Left ventricle myocardium inferior (tissue), 1 donor: ENCODE data around the gene RAPGEF3. TPM values are rescaled to one million over a fixed set of nuclear protein-coding genes. Genes with fewer than 3 reads are reported as not detected.

Experiments
- DNase-seq: peaks from one replicate; pipeline ENCODE4 v3.0.0-alpha.2; 2020
- H3K27ac ChIP-seq: fragments of 200-600 bp; replicated peaks from 2 replicates; pipeline ENCODE4 v1.8.0; 2021
- H3K27me3 ChIP-seq: fragments of 200-600 bp; 2 replicates; pipeline ENCODE4 v1.8.0; 2021; ENCODE audit warnings: low read depth
- H3K36me3 ChIP-seq: fragments of 200-600 bp; 2 replicates; pipeline ENCODE4 v1.8.0; 2021
- H3K4me1 ChIP-seq: fragments of 200-600 bp; 2 replicates; pipeline ENCODE4 v1.8.0; 2021
- H3K4me3 ChIP-seq: fragments of 200-600 bp; 2 replicates; pipeline ENCODE4 v1.8.0; 2021; ENCODE audit warnings: mild to moderate bottlenecking, moderate library complexity
- H3K9me3 ChIP-seq: fragments of 200-600 bp; replicated peaks from 2 replicates; pipeline ENCODE4 v1.8.0; 2021
- CTCF ChIP-seq: fragments of 200-600 bp; IDR thresholded peaks from 2 replicates; pipeline ENCODE4 v1.8.0; 2021; ENCODE audit warnings: antibody characterized with exemption, mild to moderate bottlenecking, borderline replicate concordance
- intact Hi-C: fragments of 100-400 bp; cut with micrococcal nuclease; formaldehyde crosslinking; loops from one replicate; pipeline ENCODE4 v1.11.0; 2022
- total RNA-seq: library from RNA; stranded (reverse); fragmentation: NEBNext Ultra II Directional; extraction: Animal tissue kit (Norgen Biotek cat#: 25700); gene quantifications from one replicate; pipeline ENCODE4 v1.2.1, GENCODE V29; 2021
- donor health status: DM: no; HTN: yes; CAD: no; lungs with severe emphysema.

The RAPGEF3 gene
- total RNA-seq, 1 donor from 2014 or later = 34.8 TPM

- H3K27ac ChIP-seq = no peak overlapping the region
- TF ChIP-seq CTCF = no peak
- intact Hi-C loops = no loop called here
Measured at GRCh38 chr12:47707905-47708543, 50.7 kb downstream of the RAPGEF3 start.

DNA sequence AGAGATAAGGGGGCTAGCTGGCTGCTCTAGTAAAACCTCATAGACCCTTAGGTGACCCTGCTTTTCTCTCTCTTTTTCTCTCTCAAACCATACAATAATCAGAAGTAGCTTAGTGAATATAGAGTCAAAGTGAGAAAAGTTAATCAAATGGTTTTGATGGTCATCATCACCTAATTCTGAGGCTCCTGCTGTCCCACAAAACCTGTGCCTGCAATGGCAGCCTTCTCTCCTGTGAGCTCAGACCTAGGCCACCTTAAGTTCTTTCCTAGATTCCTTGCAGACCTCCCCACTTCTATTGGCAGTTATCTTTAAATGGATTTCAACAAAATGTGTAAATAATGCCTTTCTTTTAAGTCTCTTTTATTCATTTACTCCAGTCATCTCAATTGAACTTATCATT lies 51.3 kb downstream of the RAPGEF3 start:
- H3K4me3 ChIP-seq = peak overlapping the region; percentile 97
- peaks cover 47% of the 10 kb centered on the region for H3K4me1 ChIP-seq
- H3K9me3 ChIP-seq = no peaks in the 10 kb centered on the region
- no peaks in the 10 kb centered on the region for H3K36me3 ChIP-seq
- H3K27me3 ChIP-seq = no peaks in the 10 kb centered on the region
- no peak for DNase-seq
- TF ChIP-seq CTCF = no peak
- no peak overlapping the region for H3K27ac ChIP-seq
- intact Hi-C loops = no loop called here

More at GRCh38 chr12:47707905-47708543, 50.7 kb downstream of the RAPGEF3 start:
- DNase-seq = no peak
- Histone ChIP-seq H3K36me3 (no peaks in the 10 kb centered on the region), H3K27me3 (no peaks in the 10 kb centered on the region), H3K9me3 (no peaks in the 10 kb centered on the region), H3K4me3 (no peak overlapping the region), H3K4me1 (peaks cover 45% of the 10 kb centered on the region)

DNA sequence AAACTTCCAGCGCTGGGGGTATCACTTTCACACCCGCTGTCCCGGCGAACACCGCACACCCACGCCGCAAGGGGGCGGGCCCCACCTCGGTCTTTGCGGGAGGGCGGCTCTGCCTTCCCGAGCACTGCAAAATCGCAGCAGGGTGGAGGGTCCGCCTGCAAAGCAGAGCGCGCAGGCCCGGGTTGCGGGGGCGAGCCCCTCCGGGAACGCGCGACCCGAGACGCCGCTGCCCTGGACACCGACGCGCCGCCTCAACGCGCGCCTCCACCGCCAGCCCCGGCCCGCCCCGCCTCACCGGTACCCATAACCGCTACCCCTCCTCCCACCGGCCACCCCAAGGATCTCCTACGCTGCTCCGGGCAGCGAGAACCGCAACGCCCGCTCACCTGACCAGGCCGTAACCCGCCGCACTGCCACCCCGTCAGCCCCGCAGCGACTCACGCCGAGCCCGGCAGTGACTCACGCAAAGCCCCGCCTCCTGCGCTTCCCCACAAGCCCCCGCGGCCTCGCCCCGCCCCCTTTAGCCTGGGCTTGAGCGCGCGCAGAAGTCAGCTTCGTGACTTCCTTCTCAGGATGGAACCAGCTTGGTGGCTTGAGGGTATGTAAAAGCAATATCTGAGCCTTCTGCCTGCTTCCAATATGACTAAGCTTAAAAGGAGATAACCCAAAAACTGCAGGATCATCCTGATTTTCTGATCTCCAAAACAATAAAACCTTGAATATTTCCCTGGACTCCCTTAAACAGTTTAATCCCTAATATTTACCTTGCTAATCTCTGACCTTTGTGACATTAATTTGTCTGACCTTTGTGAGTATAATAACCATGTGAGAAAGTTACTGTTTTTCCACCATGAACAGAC lies 52.9 kb downstream of the RAPGEF3 start, which contains the start of gene RPAP3:
Gene RPAP3, minus strand, starts transcription at position 465 of the 860 bp plus-strand sequence. CDS start 3,190 bp downstream, outside the sequence.
- H3K4me1 ChIP-seq = peaks cover 47% of the 10 kb centered on the region
- peak within 1 kb of the TSS; percentile 97 for H3K4me3 ChIP-seq
- no peaks in the 10 kb centered on the region for H3K9me3 ChIP-seq
- H3K27me3 ChIP-seq = no peaks in the 10 kb centered on the region
- TF ChIP-seq CTCF = peak; percentile 83
- peak; percentile 97 for DNase-seq
- H3K27ac ChIP-seq = peak within 1 kb of the TSS; percentile 92
- intact Hi-C loops = no loop called here
- peaks cover 6% of the 10 kb centered on the region for H3K36me3 ChIP-seq

- no peak for DNase-seq
- peak overlapping the region; percentile 97 for H3K4me3 ChIP-seq
- H3K27ac ChIP-seq = peak overlapping the region; percentile 92
- peaks cover 12% of the 10 kb centered on the region for H3K36me3 ChIP-seq
- no peak for TF ChIP-seq CTCF
- intact Hi-C loops = no loop called here
- H3K4me1 ChIP-seq = peaks cover 47% of the 10 kb centered on the region
- H3K9me3 ChIP-seq = no peaks in the 10 kb centered on the region
- H3K27me3 ChIP-seq = no peaks in the 10 kb centered on the region
Measured at GRCh38 chr12:47705229-47705565, 53.5 kb downstream of the RAPGEF3 start.

- no peak for TF ChIP-seq CTCF
- peaks cover 47% of the 10 kb centered on the region for H3K4me1 ChIP-seq
- peaks cover 17% of the 10 kb centered on the region for H3K36me3 ChIP-seq
- no peaks in the 10 kb centered on the region for H3K27me3 ChIP-seq
- no peak for DNase-seq
- no peak overlapping the region for H3K27ac ChIP-seq
- intact Hi-C loops = no loop called here
- H3K9me3 ChIP-seq = no peaks in the 10 kb centered on the region
- H3K4me3 ChIP-seq = peak overlapping the region; percentile 97
Measured at GRCh38 chr12:47704719-47705118, 54.0 kb downstream of the RAPGEF3 start.
